ENCODE results near the gene PPP1R14C.

PPP1R14C gene

GRCh38 chr6:150276937-150277742, 134.3 kb downstream of the PPP1R14C start:
- no peak for TF ChIP-seq CTCF (IDR thresholded peaks at IDR 0.05; ENCODE audit: low read depth, low read length)
- no peak for TF ChIP-seq EZH2phosphoT487 (IDR thresholded peaks at IDR 0.05; ENCODE audit: low read depth)
- Histone ChIP-seq H3K9ac (ENCODE audit: low read length) (no peak overlapping the region), H2AFZ (ENCODE audit: low read depth, low read length) (no peak overlapping the region), H3K27me3 (ENCODE audit: low read depth, low read length) (no peaks in the 10 kb centered on the region), H3K79me2 (ENCODE audit: low read length) (no peaks in the 10 kb centered on the region), H3K36me3 (replicated peaks; ENCODE audit: low read depth, low read length) (no peaks in the 10 kb centered on the region), H3K27ac (ENCODE audit: low read length) (no peak overlapping the region), H3K4me1 (ENCODE audit: low read length) (peaks cover 8% of the 10 kb centered on the region), H4K20me1 (ENCODE audit: insufficient read depth, low read length) (no peaks in the 10 kb centered on the region), H3K9me3 (ENCODE audit: insufficient read depth, low read length) (no peaks in the 10 kb centered on the region), H3K4me3 (ENCODE audit: low read length) (no peak overlapping the region), H3K4me2 (ENCODE audit: low read length) (no peak overlapping the region)

- Histone ChIP-seq H3K9ac (ENCODE audit: low read length) (no peak overlapping the region), H3K9me3 (ENCODE audit: insufficient read depth, low read length) (no peaks in the 10 kb centered on the region), H3K4me1 (ENCODE audit: low read length) (peaks cover 8% of the 10 kb centered on the region), H3K4me3 (ENCODE audit: low read length) (no peak overlapping the region), H2AFZ (ENCODE audit: low read depth, low read length) (no peak overlapping the region), H3K4me2 (ENCODE audit: low read length) (no peak overlapping the region), H3K27me3 (ENCODE audit: low read depth, low read length) (no peaks in the 10 kb centered on the region), H3K27ac (ENCODE audit: low read length) (no peak overlapping the region), H4K20me1 (ENCODE audit: insufficient read depth, low read length) (no peaks in the 10 kb centered on the region), H3K79me2 (ENCODE audit: low read length) (no peaks in the 10 kb centered on the region), H3K36me3 (replicated peaks; ENCODE audit: low read depth, low read length) (no peaks in the 10 kb centered on the region)
- TF ChIP-seq CTCF (IDR thresholded peaks at IDR 0.05; ENCODE audit: low read depth, low read length) (no peak), EZH2phosphoT487 (IDR thresholded peaks at IDR 0.05; ENCODE audit: low read depth) (no peak)
Observed at GRCh38 chr6:150279533-150279932, 136.7 kb downstream of the PPP1R14C start.

GRCh38 chr6:150280703-150281102, 137.9 kb downstream of the PPP1R14C start:
- Histone ChIP-seq H3K36me3 (replicated peaks; ENCODE audit: low read depth, low read length) (no peaks in the 10 kb centered on the region), H3K4me2 (ENCODE audit: low read length) (no peak overlapping the region), H4K20me1 (ENCODE audit: insufficient read depth, low read length) (no peaks in the 10 kb centered on the region), H3K27me3 (ENCODE audit: low read depth, low read length) (peaks cover 6% of the 10 kb centered on the region; the same call in 1 of the 2 replicates), H3K9me3 (ENCODE audit: insufficient read depth, low read length) (no peaks in the 10 kb centered on the region), H3K79me2 (ENCODE audit: low read length) (no peaks in the 10 kb centered on the region), H3K4me3 (ENCODE audit: low read length) (no peak overlapping the region), H3K27ac (ENCODE audit: low read length) (no peak overlapping the region), H2AFZ (ENCODE audit: low read depth, low read length) (no peak overlapping the region), H3K4me1 (ENCODE audit: low read length) (peaks cover 8% of the 10 kb centered on the region), H3K9ac (ENCODE audit: low read length) (no peak overlapping the region)
- TF ChIP-seq CTCF (IDR thresholded peaks at IDR 0.05; ENCODE audit: low read depth, low read length) (no peak), EZH2phosphoT487 (IDR thresholded peaks at IDR 0.05; ENCODE audit: low read depth) (no peak)

- H3K9ac ChIP-seq (ENCODE audit: low read length): no peak overlapping the region
- TF ChIP-seq EZH2phosphoT487 (IDR thresholded peaks at IDR 0.05; ENCODE audit: low read depth) (no peak), CTCF (IDR thresholded peaks at IDR 0.05; ENCODE audit: low read depth, low read length) (no peak)
- peaks cover 8% of the 10 kb centered on the region for H3K4me1 ChIP-seq (ENCODE audit: low read length)
- H3K36me3 ChIP-seq (replicated peaks; ENCODE audit: low read depth, low read length): no peaks in the 10 kb centered on the region
- no peaks in the 10 kb centered on the region for H4K20me1 ChIP-seq (ENCODE audit: insufficient read depth, low read length)
- H3K79me2 ChIP-seq (ENCODE audit: low read length): no peaks in the 10 kb centered on the region
- H3K27me3 ChIP-seq (ENCODE audit: low read depth, low read length): peaks cover 10% of the 10 kb centered on the region; the same call in 1 of the 2 replicates
- H3K27ac ChIP-seq (ENCODE audit: low read length): no peak overlapping the region
- H3K4me3 ChIP-seq (ENCODE audit: low read length): no peak overlapping the region
- no peaks in the 10 kb centered on the region for H3K9me3 ChIP-seq (ENCODE audit: insufficient read depth, low read length)
- no peak overlapping the region for H3K4me2 ChIP-seq (ENCODE audit: low read length)
- H2AFZ ChIP-seq (ENCODE audit: low read depth, low read length): no peak overlapping the region
Observed at GRCh38 chr6:150281767-150282166, 138.9 kb downstream of the PPP1R14C start.

All from OCI-LY3 (cell line).